ENCODE measurements around the gene DPP6. TPM values are rescaled to one million over a fixed set of nuclear protein-coding genes. Genes with fewer than 3 reads are reported as not detected.

DPP6 gene
- total RNA-seq, 2 experiments from 2014 or later, result not detected

DNA sequence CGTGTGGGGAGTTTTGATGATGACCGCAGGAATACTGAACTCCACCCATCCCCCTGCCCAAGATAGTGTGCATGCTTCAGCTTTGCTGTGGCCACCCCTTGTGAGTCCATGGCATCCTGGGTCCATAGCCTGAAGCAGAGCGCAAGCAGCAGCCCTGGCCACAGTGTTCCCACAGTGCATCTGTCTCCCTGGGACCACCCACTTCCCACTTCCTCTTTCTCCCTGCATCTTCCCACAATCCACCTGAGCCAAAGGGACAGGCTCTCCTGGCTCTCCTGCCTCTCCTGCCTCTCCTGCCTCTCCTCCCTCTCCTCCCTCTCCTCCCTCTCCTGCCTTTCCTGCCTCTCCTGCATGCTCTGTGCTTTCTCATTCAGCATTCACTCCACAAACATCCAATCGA lies 800.0 kb downstream of the DPP6 start:
- intact Hi-C loops (cut with DNase I, micrococcal nuclease), result no loop called here
- Mint-ChIP-seq H3K36me3 (ENCODE audit: low read depth) (no peaks in the 10 kb centered on the region), H3K9me3 (ENCODE audit: low read depth) (peaks cover 2% of the 10 kb centered on the region), H3K27me3 (peaks cover 16% of the 10 kb centered on the region), H3K27ac (no peak overlapping the region), H3K4me1 (no peaks in the 10 kb centered on the region), H3K4me3 (no peak overlapping the region)
- no peak for ATAC-seq
- no peak for DNase-seq
- POLR2A ChIA-PET, result no interaction called here
- CTCF ChIA-PET, result no interaction called here

DNA sequence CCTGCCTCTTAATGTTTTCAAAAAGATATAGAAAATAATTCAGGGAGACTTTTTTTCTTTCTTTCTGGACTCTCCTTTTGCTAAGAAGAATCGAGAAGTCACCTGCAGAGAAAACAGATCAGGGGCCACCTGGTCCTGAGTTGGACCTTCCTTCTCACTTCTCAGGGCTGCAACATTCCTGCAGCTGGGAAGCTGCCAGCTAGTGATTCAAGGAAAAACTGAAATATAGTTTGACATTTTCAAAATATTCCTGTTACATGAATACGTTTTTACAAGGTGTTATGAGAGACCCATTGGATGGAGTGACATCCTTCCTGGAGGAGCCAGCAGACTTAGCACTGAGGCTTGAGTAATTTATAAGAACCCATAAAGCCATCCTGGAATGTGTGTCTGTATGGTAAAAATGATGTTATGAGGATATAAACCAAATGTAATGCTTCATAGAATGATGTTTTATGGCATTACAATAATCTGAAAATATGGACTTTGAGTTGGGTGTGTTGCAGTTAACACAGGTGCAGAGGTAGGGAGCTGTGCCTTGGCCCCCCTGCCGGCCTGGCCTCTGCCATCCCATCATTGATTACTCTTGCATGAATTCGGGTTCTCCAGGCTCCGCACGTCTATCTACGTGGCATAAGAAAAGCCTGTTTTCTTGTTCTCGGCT lies 801.0 kb downstream of the DPP6 start:
- peaks cover 13% of the 10 kb centered on the region for H3K27me3 Mint-ChIP-seq
- no peak overlapping the region for H3K27ac Mint-ChIP-seq
- H3K9me3 Mint-ChIP-seq (ENCODE audit: low read depth), result peaks cover 2% of the 10 kb centered on the region
- H3K4me3 Mint-ChIP-seq, result no peak overlapping the region
- no peak for DNase-seq
- CTCF ChIA-PET, result no interaction called here
- intact Hi-C loops (cut with DNase I, micrococcal nuclease), result no loop called here
- H3K4me1 Mint-ChIP-seq, result no peaks in the 10 kb centered on the region
- POLR2A ChIA-PET, result no interaction called here
- H3K36me3 Mint-ChIP-seq (ENCODE audit: low read depth), result no peaks in the 10 kb centered on the region
- no peak for ATAC-seq

DNA sequence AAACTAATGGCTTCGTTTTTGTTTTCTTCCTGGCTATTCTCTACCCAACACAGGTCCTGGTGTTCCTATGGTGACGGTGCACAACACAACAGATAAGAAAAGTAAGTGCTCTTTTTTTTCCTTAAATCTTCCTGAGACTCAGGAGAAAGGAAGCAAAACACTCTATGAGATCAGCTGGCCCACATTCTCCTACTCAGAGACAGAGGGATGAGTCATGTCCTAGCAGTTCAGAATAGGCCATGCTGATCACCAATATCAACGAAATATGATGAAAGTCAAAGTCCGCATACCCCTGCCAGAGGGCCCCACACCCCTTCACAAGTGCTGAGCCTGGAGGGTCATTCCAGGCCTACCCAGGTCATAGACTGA lies 801.5 kb downstream of the DPP6 start:
- no peak overlapping the region for H3K4me3 Mint-ChIP-seq
- H3K9me3 Mint-ChIP-seq (ENCODE audit: low read depth), result peaks cover 2% of the 10 kb centered on the region
- DNase-seq (no peak), ATAC-seq (no peak)
- no peak overlapping the region for H3K27ac Mint-ChIP-seq
- ChIA-PET POLR2A (no interaction called here), CTCF (no interaction called here)
- H3K36me3 Mint-ChIP-seq (ENCODE audit: low read depth), result no peaks in the 10 kb centered on the region
- H3K4me1 Mint-ChIP-seq, result no peaks in the 10 kb centered on the region
- intact Hi-C loops (cut with DNase I, micrococcal nuclease), result no loop called here
- H3K27me3 Mint-ChIP-seq, result peaks cover 13% of the 10 kb centered on the region

DNA sequence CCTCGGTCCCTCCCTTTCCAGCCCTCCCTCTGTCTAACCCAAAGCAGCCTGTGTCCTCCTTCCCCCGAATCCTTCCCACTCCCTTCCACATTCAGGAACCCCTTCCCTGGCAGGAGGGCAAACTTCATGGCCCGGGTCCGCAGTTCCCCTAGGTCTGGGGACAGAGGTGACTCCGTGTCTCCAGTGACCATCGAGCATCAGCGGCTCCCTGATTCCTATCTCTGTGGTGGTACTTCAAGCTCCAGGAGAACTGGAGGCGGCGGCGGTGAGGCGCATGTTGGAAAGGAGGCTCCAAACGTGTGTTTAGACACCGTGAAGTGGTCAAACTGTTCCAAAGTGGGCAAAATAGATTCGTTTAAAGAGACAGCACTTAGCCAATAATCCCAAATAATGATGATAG lies 802.6 kb downstream of the DPP6 start:
- intact Hi-C loops (cut with DNase I, micrococcal nuclease), result no loop called here
- peaks cover 2% of the 10 kb centered on the region for H3K9me3 Mint-ChIP-seq (ENCODE audit: low read depth)
- no peaks in the 10 kb centered on the region for H3K4me1 Mint-ChIP-seq
- no peak overlapping the region for H3K4me3 Mint-ChIP-seq
- POLR2A ChIA-PET, result no interaction called here
- DNase-seq, result no peak
- peaks cover 13% of the 10 kb centered on the region for H3K27me3 Mint-ChIP-seq
- H3K36me3 Mint-ChIP-seq (ENCODE audit: low read depth), result no peaks in the 10 kb centered on the region
- CTCF ChIA-PET, result no interaction called here
- ATAC-seq, result no peak
- no peak overlapping the region for H3K27ac Mint-ChIP-seq

DNA sequence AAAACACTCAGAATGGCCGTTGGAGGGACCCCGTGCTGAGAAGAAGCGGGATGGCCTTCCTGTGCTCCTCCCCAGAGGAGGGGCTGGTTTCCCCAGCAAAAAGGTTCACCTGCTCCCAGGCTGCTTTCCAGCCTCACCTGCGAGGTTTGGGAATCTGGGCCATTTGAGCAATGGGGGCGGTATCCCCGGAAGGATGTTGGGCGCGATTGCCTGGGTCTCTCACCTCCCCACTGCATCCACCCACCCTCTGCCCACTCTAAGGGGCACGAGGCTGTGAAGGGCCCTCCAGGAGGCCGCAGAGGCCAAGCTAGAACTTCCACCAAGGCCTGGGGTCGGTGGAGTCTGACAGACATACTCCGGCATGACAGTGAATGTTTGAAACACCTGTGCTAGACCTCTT lies 803.2 kb downstream of the DPP6 start:
- POLR2A ChIA-PET, result no interaction called here
- DNase-seq (no peak), ATAC-seq (no peak)
- Mint-ChIP-seq H3K27me3 (peaks cover 10% of the 10 kb centered on the region), H3K9me3 (ENCODE audit: low read depth) (peaks cover 2% of the 10 kb centered on the region), H3K4me3 (no peak overlapping the region), H3K27ac (no peak overlapping the region), H3K36me3 (ENCODE audit: low read depth) (no peaks in the 10 kb centered on the region), H3K4me1 (no peaks in the 10 kb centered on the region)
- intact Hi-C loops (cut with DNase I, micrococcal nuclease), result no loop called here
- CTCF ChIA-PET, result no interaction called here

DNA sequence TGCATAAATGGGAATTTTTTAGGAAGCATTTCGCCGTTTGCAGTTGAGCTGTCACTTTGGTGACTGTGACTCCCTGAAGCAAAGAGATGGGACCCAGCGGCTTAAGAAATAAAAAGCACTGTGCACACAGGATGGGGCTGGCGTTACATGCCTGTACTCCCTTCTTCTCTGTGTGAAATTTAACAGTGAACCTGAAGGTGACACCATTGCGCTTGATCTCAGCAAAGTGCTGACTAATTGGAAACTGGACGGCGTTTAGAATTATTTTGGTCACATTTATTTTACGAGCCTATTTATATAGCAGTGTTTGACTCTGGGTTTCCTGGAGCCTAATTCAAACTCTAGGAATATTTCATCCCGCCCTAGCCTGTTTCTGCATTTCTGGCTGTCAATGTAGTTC lies 804.5 kb downstream of the DPP6 start:
- H3K27me3 Mint-ChIP-seq, result peaks cover 7% of the 10 kb centered on the region
- no peak overlapping the region for H3K27ac Mint-ChIP-seq
- intact Hi-C loops (cut with DNase I, micrococcal nuclease), result no loop called here
- DNase-seq (no peak), ATAC-seq (no peak)
- no peaks in the 10 kb centered on the region for H3K9me3 Mint-ChIP-seq (ENCODE audit: low read depth)
- ChIA-PET POLR2A (no interaction called here), CTCF (no interaction called here)
- H3K4me3 Mint-ChIP-seq, result no peak overlapping the region
- no peaks in the 10 kb centered on the region for H3K36me3 Mint-ChIP-seq (ENCODE audit: low read depth)
- H3K4me1 Mint-ChIP-seq, result no peaks in the 10 kb centered on the region

DNA sequence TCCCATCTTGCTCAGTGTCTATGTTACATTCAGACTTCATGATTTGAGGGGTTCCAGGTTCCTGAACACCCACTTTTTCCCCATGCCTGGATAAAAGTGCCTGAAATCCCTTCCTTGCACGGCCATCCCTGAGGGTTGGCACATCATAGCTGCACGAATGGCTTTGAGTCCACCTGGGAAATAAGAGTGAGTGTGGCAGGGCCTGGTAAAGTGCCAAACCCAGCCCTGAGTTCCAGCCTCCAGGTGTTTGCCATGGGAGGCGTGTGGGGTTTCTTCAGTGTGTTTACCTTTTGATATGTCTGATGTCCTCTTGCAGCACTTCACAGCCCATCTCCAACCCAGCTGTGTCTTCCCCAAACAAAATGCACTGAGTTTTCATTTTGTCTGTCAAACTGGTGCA lies 805.0 kb downstream of the DPP6 start:
- no peaks in the 10 kb centered on the region for H3K4me1 Mint-ChIP-seq
- no peak for DNase-seq
- peaks cover 7% of the 10 kb centered on the region for H3K27me3 Mint-ChIP-seq
- POLR2A ChIA-PET, result no interaction called here
- no peak overlapping the region for H3K27ac Mint-ChIP-seq
- no peaks in the 10 kb centered on the region for H3K36me3 Mint-ChIP-seq (ENCODE audit: low read depth)
- no peak for ATAC-seq
- intact Hi-C loops (cut with DNase I, micrococcal nuclease), result no loop called here
- no peaks in the 10 kb centered on the region for H3K9me3 Mint-ChIP-seq (ENCODE audit: low read depth)
- CTCF ChIA-PET, result no interaction called here
- no peak overlapping the region for H3K4me3 Mint-ChIP-seq

DNA sequence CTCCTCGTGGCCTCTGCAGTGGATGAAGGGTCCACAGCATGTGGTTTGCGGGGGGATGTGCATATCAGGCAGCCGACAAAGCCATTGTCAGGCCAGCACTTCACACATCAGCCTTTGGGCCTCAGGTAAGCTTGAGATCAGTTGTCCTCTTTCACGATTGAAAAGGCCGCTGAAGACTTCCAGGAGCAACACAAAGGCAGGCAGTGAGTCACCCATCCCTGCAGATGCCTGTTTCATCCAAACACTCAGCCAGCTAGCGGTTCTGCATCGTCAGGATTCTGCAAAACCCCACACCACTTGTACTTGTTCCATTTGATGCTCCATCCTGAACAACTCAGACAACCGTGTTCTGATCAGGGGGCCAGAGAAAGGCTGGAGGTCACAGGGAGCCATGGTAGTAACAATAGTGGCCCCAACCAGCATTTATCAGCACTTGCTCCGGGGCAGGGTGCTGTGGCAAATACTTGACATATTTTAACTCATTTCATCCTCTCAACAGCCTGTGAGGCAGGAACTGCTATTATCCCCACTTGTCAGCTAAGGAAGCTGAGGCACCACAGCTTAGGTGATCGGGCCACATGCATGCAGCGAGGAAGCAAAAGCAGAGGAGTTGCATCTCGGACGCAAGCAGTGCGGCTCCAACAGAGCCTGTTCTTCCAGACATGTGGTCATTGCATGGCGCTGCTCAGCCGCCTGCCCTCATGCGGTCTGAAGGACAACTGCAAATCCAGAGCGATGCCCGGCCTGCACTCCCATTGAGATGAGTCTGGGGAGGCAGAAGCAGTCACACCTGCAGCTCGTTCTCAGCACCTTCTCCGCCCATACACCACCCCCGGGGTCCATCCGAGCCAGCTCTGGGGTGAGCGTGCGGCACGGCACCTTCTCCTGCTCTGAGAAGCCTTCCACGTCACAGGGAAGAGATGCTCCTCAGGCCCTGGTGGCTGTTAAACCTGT lies 805.8 kb downstream of the DPP6 start:
- DNase-seq (no peak), ATAC-seq (no peak)
- no peak overlapping the region for H3K27ac Mint-ChIP-seq
- H3K4me3 Mint-ChIP-seq, result no peak overlapping the region
- no peaks in the 10 kb centered on the region for H3K9me3 Mint-ChIP-seq (ENCODE audit: low read depth)
- POLR2A ChIA-PET, result no interaction called here
- H3K4me1 Mint-ChIP-seq, result no peaks in the 10 kb centered on the region
- CTCF ChIA-PET, result interaction anchor here (0.7 kb wide), 1 partner anchor 487 kb away, joined by 3 read pairs; no protein-coding TSS in a partner anchor
- H3K27me3 Mint-ChIP-seq, result peaks cover 2% of the 10 kb centered on the region
- H3K36me3 Mint-ChIP-seq (ENCODE audit: low read depth), result no peaks in the 10 kb centered on the region
- intact Hi-C loops (cut with DNase I, micrococcal nuclease), result no loop called here

DNA sequence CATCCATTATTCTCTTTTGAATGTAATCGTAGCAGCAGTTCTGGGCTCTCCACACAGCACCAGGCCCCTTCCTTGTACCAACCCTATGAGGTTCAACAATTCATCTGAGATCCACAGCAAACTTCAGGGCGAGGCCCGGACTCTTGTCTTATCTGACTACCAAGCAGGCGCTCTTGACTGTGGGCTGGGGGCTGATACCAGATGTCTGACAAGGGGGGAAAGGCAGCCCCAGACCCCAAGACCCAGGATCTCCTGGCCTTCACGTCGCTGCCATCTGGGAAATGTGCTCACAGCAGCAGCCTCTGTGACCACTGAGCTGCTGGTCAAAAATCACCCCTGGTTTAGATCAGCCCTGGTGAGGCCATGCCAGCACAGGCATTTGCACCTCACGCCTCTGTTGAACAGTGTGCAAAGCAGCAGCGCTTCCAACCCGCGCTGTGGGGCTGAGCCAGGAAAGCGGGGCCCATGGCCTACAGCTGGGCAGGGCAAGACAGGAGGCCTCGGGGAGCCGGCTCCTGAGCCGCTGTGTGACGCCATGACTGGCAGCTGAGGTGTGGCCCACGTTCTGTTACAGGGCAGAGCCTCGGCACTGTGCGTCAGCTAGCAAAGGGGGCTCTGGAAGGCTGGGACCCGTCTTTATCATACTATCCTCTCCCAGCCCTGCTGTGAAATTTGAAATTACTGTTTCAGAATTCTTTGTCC lies 806.8 kb downstream of the DPP6 start:
- no peaks in the 10 kb centered on the region for H3K36me3 Mint-ChIP-seq (ENCODE audit: low read depth)
- intact Hi-C loops (cut with DNase I, micrococcal nuclease), result no loop called here

DNA sequence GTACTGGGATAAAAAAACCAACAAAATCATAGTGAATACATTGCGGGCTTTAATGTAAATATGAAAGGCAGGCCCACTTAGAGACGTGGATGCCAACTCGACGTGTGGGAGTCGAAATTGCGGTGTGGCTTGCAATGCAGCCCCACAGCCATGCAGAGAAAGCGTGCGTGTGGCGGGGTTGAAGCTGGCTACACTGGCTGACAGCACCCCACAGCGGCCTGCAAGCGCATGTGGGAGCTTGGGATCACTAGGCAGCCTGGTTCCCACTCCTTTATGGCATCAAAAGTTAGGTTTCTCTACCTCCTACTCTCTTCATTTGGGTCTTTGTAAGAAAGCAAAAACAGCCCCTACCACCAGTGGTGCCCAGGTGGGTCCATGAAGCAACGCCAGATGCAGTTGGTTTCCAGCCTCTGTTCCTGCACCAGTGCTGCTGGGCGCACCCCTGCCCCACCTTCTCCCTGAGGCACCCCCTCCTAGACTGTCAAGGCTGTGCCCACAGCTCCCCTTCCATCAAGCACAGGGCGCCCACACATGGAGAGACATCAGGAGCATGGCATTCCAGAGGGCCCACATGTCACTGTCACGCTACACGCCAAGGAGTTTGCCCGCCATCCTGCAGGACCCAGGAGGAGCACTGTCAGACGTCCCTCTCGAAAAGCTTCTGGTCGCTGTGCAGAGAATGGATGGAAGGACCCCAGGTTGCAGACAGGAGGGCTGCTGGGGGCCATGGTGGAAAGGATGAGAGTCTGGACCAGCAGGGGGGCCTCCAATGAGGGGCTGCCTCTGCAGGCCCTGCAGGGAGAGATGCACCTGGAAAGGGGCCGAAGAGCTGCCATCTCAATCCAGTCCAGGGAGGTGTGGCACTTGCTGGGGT lies 807.8 kb downstream of the DPP6 start:
- no peak overlapping the region for H3K4me3 Mint-ChIP-seq
- no peak overlapping the region for H3K27ac Mint-ChIP-seq
- ChIA-PET POLR2A (no interaction called here), CTCF (no interaction called here)
- no peak for DNase-seq
- no peak for ATAC-seq
- no peaks in the 10 kb centered on the region for H3K36me3 Mint-ChIP-seq (ENCODE audit: low read depth)
- H3K27me3 Mint-ChIP-seq, result no peaks in the 10 kb centered on the region
- intact Hi-C loops (cut with DNase I, micrococcal nuclease), result no loop called here
- H3K4me1 Mint-ChIP-seq, result no peaks in the 10 kb centered on the region
- H3K9me3 Mint-ChIP-seq (ENCODE audit: low read depth), result no peaks in the 10 kb centered on the region

More for the DNA sequence above, 806.8 kb downstream of the DPP6 start:
- Mint-ChIP-seq H3K4me1 (no peaks in the 10 kb centered on the region), H3K27ac (no peak overlapping the region), H3K27me3 (no peaks in the 10 kb centered on the region), H3K4me3 (no peak overlapping the region), H3K9me3 (ENCODE audit: low read depth) (no peaks in the 10 kb centered on the region)
- POLR2A ChIA-PET, result no interaction called here
- ATAC-seq, result no peak
- CTCF ChIA-PET, result no interaction called here
- DNase-seq, result no peak

DNA sequence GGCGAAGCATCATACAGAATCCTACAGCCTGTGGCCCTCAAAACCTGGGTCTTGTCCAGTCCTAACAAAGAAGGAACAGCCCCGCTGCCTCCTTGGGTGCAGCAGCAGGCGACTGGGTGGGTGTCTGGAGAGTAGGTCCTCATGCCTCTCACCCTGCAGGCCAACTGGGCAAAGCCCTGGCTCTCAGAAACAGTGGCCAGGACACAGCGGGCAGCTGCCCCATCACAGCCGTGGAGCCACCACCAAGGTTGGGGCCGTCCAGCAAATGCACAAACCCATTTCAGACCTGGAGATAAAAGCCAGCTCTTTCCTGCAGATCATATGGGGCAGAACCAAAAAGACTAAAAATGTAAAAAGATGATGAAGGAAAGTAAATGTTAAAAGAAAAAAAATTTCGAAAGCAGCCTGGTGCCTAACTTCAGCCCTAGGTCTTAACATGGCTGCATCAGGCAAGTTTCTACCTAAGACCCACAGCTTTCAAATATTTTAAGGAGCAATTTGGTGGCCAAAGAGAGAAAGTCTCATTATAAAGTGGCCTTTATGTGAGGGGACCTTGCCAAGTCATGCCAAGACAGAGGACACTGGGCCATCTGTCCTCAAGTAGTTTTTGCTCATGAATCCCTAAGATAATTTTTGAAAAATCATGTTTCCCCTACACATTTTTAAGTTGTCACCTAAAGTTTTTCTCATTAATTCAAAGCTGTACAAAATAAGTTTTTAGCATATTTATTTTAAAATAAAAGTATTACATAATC lies 808.6 kb downstream of the DPP6 start:
- ChIA-PET POLR2A (no interaction called here), CTCF (no interaction called here)
- no peaks in the 10 kb centered on the region for H3K27me3 Mint-ChIP-seq
- H3K36me3 Mint-ChIP-seq (ENCODE audit: low read depth), result no peaks in the 10 kb centered on the region
- no peak overlapping the region for H3K27ac Mint-ChIP-seq
- ATAC-seq, result no peak
- DNase-seq, result no peak
- no peak overlapping the region for H3K4me3 Mint-ChIP-seq
- H3K4me1 Mint-ChIP-seq, result no peaks in the 10 kb centered on the region
- intact Hi-C loops (cut with DNase I, micrococcal nuclease), result no loop called here
- no peaks in the 10 kb centered on the region for H3K9me3 Mint-ChIP-seq (ENCODE audit: low read depth)
